HUES64 (cell line): ENCODE data around the gene ODF2.
A peak's percentile ranks its signal among the peaks of the same experiment; 100 is the strongest.
"Not testable (repeated sequence)": the region's sequence is repeated elsewhere in the genome, so short reads cannot be mapped to it uniquely, and the experiment has no call there.

Source experiments
- H3K27ac ChIP-seq: 2 replicates; pipeline ENCODE4 v1.7.0; 2013; ENCODE audit warnings: low read depth, low read length, inconsistent platforms
- H3K27me3 ChIP-seq: 2 replicates; pipeline ENCODE4 v1.6.1; 2013; ENCODE audit warnings: mild to moderate bottlenecking, low read length; ENCODE audit not compliant: insufficient read depth
- H3K36me3 ChIP-seq: 2 replicates; pipeline ENCODE4 v1.6.1; 2013; ENCODE audit warnings: mild to moderate bottlenecking, low read length; ENCODE audit not compliant: insufficient read depth
- H3K4me1 ChIP-seq: 2 replicates; pipeline ENCODE4 v1.6.1; 2013; ENCODE audit warnings: mild to moderate bottlenecking, low read length, moderate library complexity; ENCODE audit not compliant: insufficient read depth
- H3K4me3 ChIP-seq: 2 replicates; pipeline ENCODE4 v1.5.1; 2013; ENCODE audit warnings: mild to moderate bottlenecking, low read length, moderate library complexity
- H3K9ac ChIP-seq: 2 replicates; pipeline ENCODE4 v1.6.1; 2013; ENCODE audit warnings: mild to moderate bottlenecking, low read depth, low read length
- H3K9me3 ChIP-seq: 2 replicates; pipeline ENCODE4 v1.6.1; 2013; ENCODE audit warnings: low read depth, low read length; ENCODE audit not compliant: insufficient read depth
- WGBS: fragments of 150-250, 120-280 bp; methylation state at CpG from one replicate; pipeline ENCODE4 v1.1.7; 2013; ENCODE audit warnings: missing lambda C conversion rate; 5-methylcytosine and 5-hydroxymethylcytosine counted together

Gene ODF2

DNA sequence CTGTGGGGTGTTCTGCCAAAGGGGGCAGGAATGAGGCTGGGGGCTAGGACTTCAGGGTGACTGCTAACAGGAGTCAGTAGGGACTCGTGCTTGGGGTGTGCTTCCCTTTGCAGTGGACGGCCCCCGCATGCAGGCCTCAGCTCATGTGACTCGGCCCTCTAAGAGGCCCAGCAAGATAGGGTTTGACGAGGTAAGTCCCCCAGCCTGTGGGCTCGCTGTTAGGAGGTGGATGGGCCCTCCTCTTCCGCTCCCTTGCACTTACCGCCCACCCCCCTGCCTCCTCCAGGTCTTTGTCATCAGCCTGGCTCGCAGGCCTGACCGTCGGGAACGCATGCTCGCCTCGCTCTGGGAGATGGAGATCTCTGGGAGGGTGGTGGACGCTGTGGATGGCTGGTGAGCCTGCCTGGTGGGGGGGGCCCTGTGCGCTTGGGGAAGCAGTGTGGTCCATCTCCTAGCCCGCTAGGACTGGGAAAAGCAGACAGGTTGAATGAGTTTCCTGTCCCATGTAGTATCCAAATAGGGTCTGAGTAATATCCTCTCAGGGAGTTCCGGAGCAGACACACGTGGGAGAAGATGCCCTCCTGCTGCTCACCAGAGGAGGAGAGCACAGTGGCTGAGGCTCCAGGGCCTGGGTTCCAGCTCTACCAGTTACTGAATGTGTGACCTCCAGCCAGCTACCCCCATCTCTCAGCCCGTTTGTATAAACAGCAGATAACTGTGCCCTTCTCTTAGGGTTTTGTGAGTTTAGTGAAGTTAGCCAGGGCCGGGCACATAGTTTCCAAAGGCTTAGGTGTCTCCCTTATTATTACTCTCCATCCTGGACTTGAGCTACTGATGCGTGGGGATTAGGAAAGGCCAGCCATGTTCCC is 26.9 kb upstream of the ODF2 start:
- Histone ChIP-seq H3K27me3 (peaks cover 3% of the 10 kb centered on the region; the same call in 1 of the 2 replicates), H3K9ac (0 out of 2 replicates have a peak overlapping the region, but pooled peaks have one; percentile 3), H3K4me1 (no peaks in the 10 kb centered on the region), H3K9me3 (no peaks in the 10 kb centered on the region), H3K36me3 (no peaks in the 10 kb centered on the region), H3K4me3 (no peak overlapping the region; the same call in 1 of the 2 replicates), H3K27ac (no peak overlapping the region)
- 70% methylated on average over 22 of the region's 22 CpGs for WGBS

DNA sequence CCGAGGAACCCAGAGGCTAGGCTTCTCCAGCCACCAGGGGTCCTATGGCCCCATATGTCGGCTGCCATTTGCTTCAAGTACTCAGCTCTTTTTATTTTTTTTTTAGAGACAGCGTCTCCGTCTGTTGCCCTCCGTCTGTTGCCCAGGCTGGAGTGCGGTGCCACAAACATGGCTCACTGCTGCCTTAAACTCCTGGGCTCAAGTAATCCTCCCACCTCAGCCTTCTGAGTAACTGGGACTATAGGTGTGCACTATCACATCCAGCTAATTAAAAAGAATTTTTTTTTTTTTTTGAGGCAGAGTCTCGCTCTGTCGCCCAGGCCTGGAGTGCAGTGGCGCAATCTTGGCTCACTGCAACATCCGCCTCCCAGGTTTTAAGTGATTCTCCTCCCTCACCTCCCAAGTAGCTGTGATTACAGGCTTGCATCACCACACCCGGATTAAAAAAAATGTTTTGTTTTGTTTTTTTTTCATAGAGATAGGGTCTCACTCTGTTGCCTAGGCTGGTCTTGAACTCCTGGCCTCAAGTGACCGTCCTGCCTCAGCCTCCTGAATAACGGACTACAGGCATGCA is 26.2 kb upstream of the ODF2 start:
- no peaks in the 10 kb centered on the region for H3K27me3 ChIP-seq
- 93% methylated on average over 13 of the region's 13 CpGs for WGBS

DNA sequence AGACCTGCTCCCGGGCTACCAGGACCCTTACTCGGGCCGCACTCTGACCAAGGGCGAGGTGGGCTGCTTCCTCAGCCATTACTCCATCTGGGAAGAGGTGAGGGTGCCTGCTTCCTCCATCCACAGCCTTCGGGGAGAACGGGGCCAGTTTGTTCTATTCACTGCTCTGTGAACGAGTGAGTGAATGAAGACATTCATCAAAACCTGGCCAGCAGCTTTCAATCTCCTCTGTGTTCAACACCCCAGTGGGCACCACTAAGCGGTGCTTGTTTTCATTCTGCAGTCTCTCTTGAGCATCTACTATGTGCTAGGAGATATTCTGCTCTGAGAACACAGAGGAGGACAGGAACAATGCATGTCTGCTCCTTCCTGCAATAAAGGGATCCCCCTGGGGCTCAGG is 24.6 kb upstream of the ODF2 start:
- Histone ChIP-seq H3K4me1 (no peaks in the 10 kb centered on the region), H3K9me3 (no peaks in the 10 kb centered on the region), H3K4me3 (no peak overlapping the region), H3K9ac (no peak overlapping the region), H3K27me3 (no peaks in the 10 kb centered on the region), H3K27ac (no peak overlapping the region), H3K36me3 (no peaks in the 10 kb centered on the region)
- 94% methylated on average over 8 of the region's 8 CpGs for WGBS

More for the DNA sequence above, 26.2 kb upstream of the ODF2 start:
- H3K4me3 ChIP-seq: no peak overlapping the region
- H3K36me3 ChIP-seq: no peaks in the 10 kb centered on the region
- H3K4me1 ChIP-seq: no peaks in the 10 kb centered on the region
- no peak overlapping the region for H3K9ac ChIP-seq
- H3K27ac ChIP-seq: no peak overlapping the region
- H3K9me3 ChIP-seq: no peaks in the 10 kb centered on the region

DNA sequence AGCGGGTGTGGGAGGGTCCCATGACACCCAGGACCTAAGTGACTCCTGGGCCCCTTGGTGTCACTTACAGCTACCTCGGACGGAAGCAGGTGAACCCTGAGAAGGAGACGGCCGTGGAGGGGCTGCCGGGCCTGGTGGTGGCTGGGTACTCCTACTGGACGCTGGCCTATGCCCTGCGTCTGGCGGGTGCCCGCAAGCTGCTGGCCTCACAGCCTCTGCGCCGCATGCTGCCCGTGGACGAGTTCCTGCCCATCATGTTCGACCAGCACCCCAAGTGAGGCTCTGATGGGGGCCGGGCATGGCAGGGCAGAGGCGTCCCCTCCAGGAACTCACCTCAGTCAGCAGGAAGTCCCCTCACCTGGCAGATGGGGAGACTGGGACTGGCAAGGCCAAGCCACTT is 21.5 kb upstream of the ODF2 start:
- H3K36me3 ChIP-seq: no peaks in the 10 kb centered on the region
- 95% methylated on average over 17 of the region's 17 CpGs for WGBS

DNA sequence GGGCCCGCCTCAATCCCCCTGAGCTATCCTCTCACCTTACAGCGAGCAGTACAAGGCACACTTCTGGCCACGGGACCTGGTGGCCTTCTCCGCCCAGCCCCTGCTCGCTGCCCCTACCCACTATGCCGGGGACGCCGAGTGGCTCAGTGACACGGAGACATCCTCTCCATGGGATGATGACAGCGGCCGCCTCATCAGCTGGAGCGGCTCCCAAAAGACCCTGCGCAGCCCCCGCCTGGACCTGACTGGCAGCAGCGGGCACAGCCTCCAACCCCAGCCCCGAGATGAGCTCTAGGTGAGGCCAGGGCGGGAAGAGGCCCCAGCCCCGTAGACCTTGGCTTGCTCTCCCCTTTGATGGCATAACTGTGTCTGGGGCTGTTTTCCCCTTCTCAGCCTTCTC is 20.2 kb upstream of the ODF2 start:
- no peak overlapping the region for H3K9ac ChIP-seq
- H3K4me3 ChIP-seq: no peak overlapping the region
- WGBS: 93% methylated on average over 17 of the region's 18 CpGs
- no peaks in the 10 kb centered on the region for H3K9me3 ChIP-seq
- no peak overlapping the region for H3K27ac ChIP-seq
- no peaks in the 10 kb centered on the region for H3K36me3 ChIP-seq
- no peaks in the 10 kb centered on the region for H3K4me1 ChIP-seq
- no peaks in the 10 kb centered on the region for H3K27me3 ChIP-seq

More for the DNA sequence above, 21.5 kb upstream of the ODF2 start:
- H3K9me3 ChIP-seq: no peaks in the 10 kb centered on the region
- H3K27me3 ChIP-seq: no peaks in the 10 kb centered on the region
- no peaks in the 10 kb centered on the region for H3K4me1 ChIP-seq
- no peak overlapping the region for H3K27ac ChIP-seq
- no peak overlapping the region for H3K9ac ChIP-seq
- H3K4me3 ChIP-seq: no peak overlapping the region

DNA sequence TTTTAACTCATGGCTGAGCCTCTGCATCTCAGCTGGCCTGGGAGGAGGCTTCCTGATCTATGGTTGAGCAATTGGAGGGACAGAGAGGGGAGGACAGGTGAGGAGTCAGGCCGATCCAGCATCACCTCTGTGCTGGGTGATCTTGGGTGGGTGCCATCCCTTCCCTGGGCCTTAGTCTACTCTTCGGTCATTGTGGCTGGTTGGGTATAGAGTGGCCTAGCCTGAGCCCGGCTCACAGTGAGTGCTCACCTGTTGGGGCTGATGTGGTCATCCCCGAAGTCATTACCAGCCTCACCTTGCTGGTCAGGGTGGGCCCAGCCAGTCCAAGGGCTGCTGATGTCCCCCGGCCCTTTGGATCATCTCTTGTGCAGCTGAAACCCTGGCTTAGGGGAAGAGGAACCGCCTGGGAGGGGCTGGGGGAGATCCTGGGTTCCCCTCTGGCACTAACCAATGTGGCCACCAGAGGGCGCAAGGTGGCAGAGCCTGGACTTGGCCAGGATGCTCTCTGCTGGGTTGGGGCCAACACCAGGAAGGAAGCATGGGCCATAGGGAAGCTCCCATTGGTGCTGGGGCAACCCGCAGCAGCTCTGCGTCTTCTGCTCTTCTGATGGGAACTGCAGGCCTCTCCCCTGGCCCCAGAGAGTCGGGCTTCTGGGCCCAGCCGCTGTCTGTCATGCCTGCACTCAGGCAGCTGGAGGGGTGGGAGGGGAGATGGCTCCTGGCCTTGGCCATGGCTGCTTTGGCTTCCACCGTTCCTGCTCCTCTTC is 17.3 kb upstream of the ODF2 start:
- Histone ChIP-seq H3K4me3 (no peak overlapping the region), H3K9me3 (no peaks in the 10 kb centered on the region), H3K4me1 (no peaks in the 10 kb centered on the region), H3K9ac (no peak overlapping the region), H3K36me3 (no peaks in the 10 kb centered on the region), H3K27ac (no peak overlapping the region), H3K27me3 (no peaks in the 10 kb centered on the region)
- WGBS: 53% methylated on average over 12 of the region's 12 CpGs

DNA sequence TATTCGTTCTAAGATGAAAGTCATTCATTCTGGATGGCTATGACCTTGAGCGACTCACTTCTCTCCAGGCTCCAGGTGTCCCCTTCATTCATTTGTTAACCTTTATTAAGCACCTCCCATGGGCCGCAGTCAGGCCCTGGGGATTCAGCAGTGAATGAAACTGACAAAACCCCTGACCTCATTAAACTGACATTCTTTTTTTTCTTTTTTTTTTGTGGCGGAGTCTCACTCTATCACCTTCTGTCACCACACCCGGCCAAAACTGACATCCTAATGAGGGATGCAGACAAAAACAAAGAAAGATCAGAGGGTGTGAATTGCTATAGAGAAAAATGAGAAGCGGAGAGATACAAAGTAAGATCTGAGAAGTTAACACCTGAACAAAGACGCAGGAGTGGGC is 16.5 kb upstream of the ODF2 start:
- WGBS: 93% methylated on average over 7 of the region's 7 CpGs
- Histone ChIP-seq H3K9me3 (no peaks in the 10 kb centered on the region), H3K9ac (no peak overlapping the region), H3K27me3 (no peaks in the 10 kb centered on the region), H3K27ac (no peak overlapping the region), H3K4me3 (no peak overlapping the region), H3K4me1 (no peaks in the 10 kb centered on the region), H3K36me3 (no peaks in the 10 kb centered on the region)

DNA sequence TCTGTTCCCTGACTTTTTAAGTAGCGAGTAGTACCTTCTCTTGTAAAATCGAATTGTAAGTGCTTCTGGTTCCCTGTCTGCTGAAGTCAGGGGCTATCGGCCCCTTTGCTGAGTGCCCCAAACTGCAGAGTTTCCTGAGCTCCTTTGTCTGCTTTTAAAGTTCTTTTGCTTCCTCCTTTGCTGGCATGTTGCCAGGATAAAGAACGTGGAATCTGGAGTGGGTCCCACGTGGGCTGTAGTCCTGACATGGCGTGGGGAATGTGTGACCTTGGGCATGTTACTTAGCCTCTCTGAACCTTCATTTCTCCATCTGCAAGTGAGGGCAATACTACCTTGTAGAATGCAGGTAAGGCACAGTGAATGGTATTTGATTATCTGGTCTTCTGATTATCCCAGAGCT is 13.7 kb upstream of the ODF2 start:
- WGBS: 80% methylated on average over 6 of the region's 6 CpGs
- no peak overlapping the region for H3K4me3 ChIP-seq
- no peak overlapping the region for H3K27ac ChIP-seq
- no peaks in the 10 kb centered on the region for H3K36me3 ChIP-seq
- no peaks in the 10 kb centered on the region for H3K9me3 ChIP-seq
- no peaks in the 10 kb centered on the region for H3K4me1 ChIP-seq
- H3K27me3 ChIP-seq: peaks cover 4% of the 10 kb centered on the region; the same call in 1 of the 2 replicates
- H3K9ac ChIP-seq: no peak overlapping the region

DNA sequence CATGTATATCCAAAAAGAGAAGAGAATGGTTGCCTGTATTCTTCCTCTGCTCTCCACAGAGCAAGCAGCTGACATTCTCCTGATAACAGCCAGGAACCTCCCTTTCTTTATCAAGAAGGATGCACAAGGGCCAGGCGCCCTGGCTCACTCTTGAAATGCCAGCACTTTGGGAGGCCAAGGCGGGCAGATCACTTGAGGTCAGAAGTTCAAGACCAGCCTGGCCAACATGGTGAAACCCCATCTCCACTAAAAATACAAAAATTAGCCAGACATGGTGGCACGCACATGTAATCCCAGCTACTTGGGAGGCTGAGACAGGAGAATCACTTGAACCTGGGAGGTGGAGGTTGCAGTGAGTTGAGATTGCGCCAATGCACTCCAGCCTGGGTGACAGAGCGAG is 9.3 kb upstream of the ODF2 start:
- H3K27me3 ChIP-seq: peaks cover 19% of the 10 kb centered on the region
- not testable (repeated sequence) for H3K36me3 ChIP-seq, H3K4me1 ChIP-seq, H3K9ac ChIP-seq, H3K4me3 ChIP-seq, H3K9me3 ChIP-seq, H3K27ac ChIP-seq
- WGBS: 96% methylated on average over 3 of the region's 5 CpGs

DNA sequence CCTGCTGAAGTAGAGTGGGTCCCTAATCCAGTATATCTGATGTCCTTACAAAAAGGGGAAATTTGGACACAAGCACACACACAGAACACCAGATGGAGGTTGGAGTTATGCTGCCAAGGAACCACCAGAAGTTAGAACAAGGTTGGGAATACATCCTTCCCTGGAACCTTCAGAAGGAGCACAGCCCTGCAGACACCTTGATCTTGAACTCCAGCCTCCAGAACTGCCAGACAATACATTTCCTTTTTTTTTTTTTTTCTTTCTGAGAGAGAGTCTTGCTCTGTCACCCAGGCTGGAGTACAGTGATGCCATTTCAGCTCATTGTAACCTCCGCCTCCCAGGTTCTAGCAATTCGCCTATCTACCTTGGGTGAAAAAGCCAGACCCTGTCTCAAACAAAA is 7.1 kb upstream of the ODF2 start:
- Histone ChIP-seq H3K36me3 (no peaks in the 10 kb centered on the region), H3K9me3 (no peaks in the 10 kb centered on the region), H3K27me3 (peaks cover 34% of the 10 kb centered on the region), H3K4me1 (no peaks in the 10 kb centered on the region), H3K4me3 (no peak overlapping the region), H3K9ac (no peak overlapping the region), H3K27ac (no peak overlapping the region)
- 92% methylated on average over 2 of the region's 2 CpGs for WGBS

DNA sequence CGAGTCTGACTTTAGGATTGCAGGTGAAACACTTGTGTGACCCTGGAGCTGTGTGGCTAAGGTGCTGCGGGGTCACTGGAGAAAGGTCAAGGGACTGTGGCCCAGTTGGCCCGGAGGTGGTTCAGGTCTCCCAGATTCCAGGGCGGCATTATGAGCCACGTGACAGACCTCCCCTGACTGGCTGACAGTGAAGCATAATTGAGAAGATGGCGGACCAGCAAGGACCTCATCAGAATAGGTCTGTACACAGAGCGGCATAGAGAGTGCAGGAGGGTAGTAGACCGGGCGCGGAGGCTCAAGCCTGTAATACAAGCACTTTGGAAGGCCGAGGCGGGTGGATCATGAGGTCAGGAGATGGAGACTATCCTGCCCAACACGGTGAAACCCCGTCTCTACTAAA is 815 bp upstream of the ODF2 start:
- Histone ChIP-seq H3K27me3 (peaks cover 74% of the 10 kb centered on the region), H3K4me1 (peaks cover 5% of the 10 kb centered on the region; the same call in 1 of the 2 replicates), H3K9ac (no peak overlapping the region), H3K36me3 (peaks cover 7% of the 10 kb centered on the region), H3K9me3 (no peaks in the 10 kb centered on the region), H3K4me3 (no peak overlapping the region), H3K27ac (no peak overlapping the region)
- 91% methylated on average over 14 of the region's 14 CpGs for WGBS
